Activated naive CD4-positive, alpha-beta T cell treated with anti-CD3 and anti-CD28 coated beads for 36 hours (primary cell): Measurements from ENCODE around the gene TUBB8. TPM values are rescaled to one million over a fixed set of nuclear protein-coding genes. Genes with fewer than 3 reads are reported as not detected.
A peak's percentile ranks its signal among the peaks of the same experiment; 100 is the strongest.
"Not testable (repeated sequence)": the region's sequence is repeated elsewhere in the genome, so short reads cannot be mapped to it uniquely, and the experiment has no call there.

ENCODE experiments used
- CTCF ChIA-PET: fragments of 350-600 bp; sonication (Branson Sonifier 250); formaldehyde crosslinking; loops from one replicate; lab custom pipeline; 2021; ENCODE audit warnings: antibody characterized with exemption; lab: Charles Lee
- DNase-seq: peaks from one replicate; pipeline ENCODE4 v3.0.0-alpha.2; 2020
- H3K27ac Mint-ChIP-seq: one replicate; pipeline ENCODE4 v1.8.0; 2021; ENCODE audit warnings: mild to moderate bottlenecking, mixed read lengths
- H3K27me3 Mint-ChIP-seq: one replicate; pipeline ENCODE4 v1.8.0; 2021; ENCODE audit warnings: low read depth, mixed read lengths
- H3K36me3 Mint-ChIP-seq: one replicate; pipeline ENCODE4 v1.8.0; 2021; ENCODE audit warnings: low read depth, mixed read lengths
- H3K4me1 Mint-ChIP-seq: one replicate; pipeline ENCODE4 v1.8.0; 2021; ENCODE audit warnings: low read depth, mixed read lengths
- H3K4me3 Mint-ChIP-seq: one replicate; pipeline ENCODE4 v1.8.0; 2021; ENCODE audit warnings: mild to moderate bottlenecking, moderate library complexity, mixed read lengths
- H3K9me3 Mint-ChIP-seq: one replicate; pipeline ENCODE4 v1.8.0; 2021; ENCODE audit warnings: mixed read lengths
- intact Hi-C: fragments of 100-400 bp; cut with micrococcal nuclease; formaldehyde crosslinking; loops from one replicate; pipeline ENCODE4 v1.15.1; 2023
- total RNA-seq, 2 experiments: library from RNA; stranded (reverse); gene quantifications; one replicate each; pipeline ENCODE4 v1.2.3, GENCODE V29; 2021

The TUBB8 gene
- total RNA-seq, 2 experiments from 2014 or later, result not detected

- H3K36me3 Mint-ChIP-seq, result no peaks in the 10 kb centered on the region
These were observed 35.9 kb upstream of the TUBB8 start for GRCh38 chr10:85044-85443.

GRCh38 chr10:83930-84530 lies 34.9 kb upstream of the TUBB8 start:
- no peak for DNase-seq
- Mint-ChIP-seq H3K9me3 (no peaks in the 10 kb centered on the region), H3K4me3 (no peak overlapping the region), H3K27ac (no peak overlapping the region), H3K36me3 (no peaks in the 10 kb centered on the region), H3K27me3 (peaks cover 3% of the 10 kb centered on the region), H3K4me1 (peaks cover 4% of the 10 kb centered on the region)
- intact Hi-C loops, result no loop called here
- CTCF ChIA-PET, result no interaction called here

More at GRCh38 chr10:85044-85443, 35.9 kb upstream of the TUBB8 start:
- H3K27me3 Mint-ChIP-seq, result no peaks in the 10 kb centered on the region
- CTCF ChIA-PET, result no interaction called here
- intact Hi-C loops, result no loop called here
- H3K4me1 Mint-ChIP-seq, result peaks cover 4% of the 10 kb centered on the region
- no peak overlapping the region for H3K27ac Mint-ChIP-seq
- H3K4me3 Mint-ChIP-seq, result no peak overlapping the region
- DNase-seq, result no peak
- no peaks in the 10 kb centered on the region for H3K9me3 Mint-ChIP-seq

GRCh38 chr10:80477-81105 lies 31.5 kb upstream of the TUBB8 start:
- no peak overlapping the region for H3K27ac Mint-ChIP-seq
- H3K27me3 Mint-ChIP-seq, result peaks cover 8% of the 10 kb centered on the region
- CTCF ChIA-PET, result no interaction called here
- H3K4me1 Mint-ChIP-seq, result peaks cover 2% of the 10 kb centered on the region
- intact Hi-C loops, result no loop called here
- H3K9me3 Mint-ChIP-seq, result no peaks in the 10 kb centered on the region
- H3K36me3 Mint-ChIP-seq, result no peaks in the 10 kb centered on the region
- no peak overlapping the region for H3K4me3 Mint-ChIP-seq
- no peak for DNase-seq

GRCh38 chr10:79532-80215 lies 30.6 kb upstream of the TUBB8 start:
- no peak overlapping the region for H3K27ac Mint-ChIP-seq
- H3K4me3 Mint-ChIP-seq, result no peak overlapping the region
- DNase-seq, result no peak
- CTCF ChIA-PET, result no interaction called here
- no peaks in the 10 kb centered on the region for H3K9me3 Mint-ChIP-seq
- H3K4me1 Mint-ChIP-seq, result peaks cover 2% of the 10 kb centered on the region
- no peaks in the 10 kb centered on the region for H3K36me3 Mint-ChIP-seq
- peaks cover 8% of the 10 kb centered on the region for H3K27me3 Mint-ChIP-seq
- intact Hi-C loops, result no loop called here

DNA sequence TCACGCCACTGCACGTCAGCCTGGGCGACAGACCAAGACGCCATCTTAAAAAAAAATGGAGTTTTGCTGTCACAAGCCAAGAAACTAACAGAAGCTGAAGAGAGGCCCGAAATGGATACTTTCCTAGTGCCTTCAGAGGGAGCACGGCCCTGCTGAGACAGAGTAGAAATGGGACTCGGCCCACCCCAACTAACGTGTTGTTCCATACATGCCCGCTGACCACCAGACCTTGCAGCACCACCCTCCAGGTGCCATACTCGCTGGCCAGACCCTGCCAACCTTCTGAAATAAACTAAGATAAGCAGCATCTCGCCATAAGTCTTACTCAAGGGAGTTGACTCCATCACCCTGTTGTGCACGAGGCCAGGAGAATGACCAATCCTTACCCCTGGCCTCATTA lies 29.5 kb upstream of the TUBB8 start:
- Mint-ChIP-seq H3K4me1 (peaks cover 4% of the 10 kb centered on the region), H3K27ac (no peak overlapping the region), H3K9me3 (no peaks in the 10 kb centered on the region), H3K27me3 (peaks cover 12% of the 10 kb centered on the region), H3K4me3 (no peak overlapping the region), H3K36me3 (no peaks in the 10 kb centered on the region)
- DNase-seq, result no peak
- intact Hi-C loops, result no loop called here
- CTCF ChIA-PET, result no interaction called here

GRCh38 chr10:74266-74621 lies 25.1 kb upstream of the TUBB8 start:
- H3K36me3 Mint-ChIP-seq, H3K27me3 Mint-ChIP-seq, H3K4me1 Mint-ChIP-seq, H3K9me3 Mint-ChIP-seq, intact Hi-C loops, DNase-seq, CTCF ChIA-PET, H3K27ac Mint-ChIP-seq: not testable (repeated sequence)
- peak overlapping the region; percentile 73 for H3K4me3 Mint-ChIP-seq

GRCh38 chr10:73543-74265 lies 24.6 kb upstream of the TUBB8 start:
- peak; percentile 45 for DNase-seq
- intact Hi-C loops, H3K27ac Mint-ChIP-seq, H3K4me1 Mint-ChIP-seq, H3K9me3 Mint-ChIP-seq, H3K36me3 Mint-ChIP-seq: not testable (repeated sequence)
- H3K4me3 Mint-ChIP-seq, result peak overlapping the region; percentile 73
- peaks cover 13% of the 10 kb centered on the region for H3K27me3 Mint-ChIP-seq
- CTCF ChIA-PET, result interaction anchor here (0.7 kb wide), 1 partner anchor 686 kb away, joined by 4 read pairs; no protein-coding TSS in a partner anchor

DNA sequence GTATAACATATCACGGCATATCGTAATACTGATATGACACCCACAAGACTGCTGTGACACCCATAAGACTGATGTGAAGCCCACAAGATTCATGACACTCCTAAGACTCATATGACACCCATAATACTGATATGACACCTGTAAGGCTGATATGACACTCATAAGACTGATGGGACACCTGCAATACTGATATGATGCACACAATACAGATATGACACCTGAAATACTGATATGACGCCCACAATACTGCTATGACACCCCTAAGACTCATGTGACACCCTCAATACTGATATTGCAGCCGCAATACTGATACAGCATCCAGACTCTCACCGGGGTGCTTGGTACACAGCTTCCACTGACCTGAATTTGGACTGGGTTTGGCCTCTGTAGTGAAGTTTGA lies 19.1 kb upstream of the TUBB8 start:
- intact Hi-C loops, DNase-seq, H3K36me3 Mint-ChIP-seq, H3K4me1 Mint-ChIP-seq, H3K27me3 Mint-ChIP-seq, CTCF ChIA-PET, H3K27ac Mint-ChIP-seq, H3K4me3 Mint-ChIP-seq, H3K9me3 Mint-ChIP-seq: not testable (repeated sequence)

GRCh38 chr10:49926-50325 lies 830 bp upstream of the TUBB8 start:
- H3K9me3 Mint-ChIP-seq, intact Hi-C loops: not testable (repeated sequence)

DNA sequence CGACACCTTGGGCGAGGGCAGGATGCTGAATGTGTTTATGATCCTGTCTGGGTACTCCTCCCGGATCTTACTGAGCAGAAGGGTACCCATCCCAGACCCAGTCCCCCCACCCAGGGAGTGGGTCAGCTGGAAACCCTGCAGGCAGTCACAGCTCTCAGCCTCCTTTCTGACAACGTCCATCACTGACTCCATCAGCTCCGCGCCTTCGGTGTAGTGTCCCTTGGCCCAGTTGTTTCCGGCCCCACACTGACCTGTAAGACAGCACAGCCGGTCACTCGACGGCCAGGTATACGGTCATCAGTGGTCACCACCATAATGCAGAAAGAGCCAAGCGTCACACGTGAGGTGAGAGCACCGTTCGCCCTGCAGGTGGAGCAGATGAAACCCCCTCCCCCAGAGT lies 1.2 kb downstream of the TUBB8 start:
- H3K36me3 Mint-ChIP-seq, H3K9me3 Mint-ChIP-seq, H3K4me3 Mint-ChIP-seq, DNase-seq, intact Hi-C loops, CTCF ChIA-PET, H3K27ac Mint-ChIP-seq, H3K27me3 Mint-ChIP-seq, H3K4me1 Mint-ChIP-seq: not testable (repeated sequence)

More at GRCh38 chr10:49926-50325, 830 bp upstream of the TUBB8 start:
- H3K4me3 Mint-ChIP-seq, H3K27ac Mint-ChIP-seq, DNase-seq, H3K36me3 Mint-ChIP-seq, H3K4me1 Mint-ChIP-seq, H3K27me3 Mint-ChIP-seq, CTCF ChIA-PET: not testable (repeated sequence)

GRCh38 chr10:13315-13635 lies 35.8 kb downstream of the TUBB8 start:
- CTCF ChIA-PET, H3K27ac Mint-ChIP-seq, H3K9me3 Mint-ChIP-seq, H3K27me3 Mint-ChIP-seq, DNase-seq, H3K36me3 Mint-ChIP-seq, H3K4me3 Mint-ChIP-seq, intact Hi-C loops, H3K4me1 Mint-ChIP-seq: not testable (repeated sequence)

DNA sequence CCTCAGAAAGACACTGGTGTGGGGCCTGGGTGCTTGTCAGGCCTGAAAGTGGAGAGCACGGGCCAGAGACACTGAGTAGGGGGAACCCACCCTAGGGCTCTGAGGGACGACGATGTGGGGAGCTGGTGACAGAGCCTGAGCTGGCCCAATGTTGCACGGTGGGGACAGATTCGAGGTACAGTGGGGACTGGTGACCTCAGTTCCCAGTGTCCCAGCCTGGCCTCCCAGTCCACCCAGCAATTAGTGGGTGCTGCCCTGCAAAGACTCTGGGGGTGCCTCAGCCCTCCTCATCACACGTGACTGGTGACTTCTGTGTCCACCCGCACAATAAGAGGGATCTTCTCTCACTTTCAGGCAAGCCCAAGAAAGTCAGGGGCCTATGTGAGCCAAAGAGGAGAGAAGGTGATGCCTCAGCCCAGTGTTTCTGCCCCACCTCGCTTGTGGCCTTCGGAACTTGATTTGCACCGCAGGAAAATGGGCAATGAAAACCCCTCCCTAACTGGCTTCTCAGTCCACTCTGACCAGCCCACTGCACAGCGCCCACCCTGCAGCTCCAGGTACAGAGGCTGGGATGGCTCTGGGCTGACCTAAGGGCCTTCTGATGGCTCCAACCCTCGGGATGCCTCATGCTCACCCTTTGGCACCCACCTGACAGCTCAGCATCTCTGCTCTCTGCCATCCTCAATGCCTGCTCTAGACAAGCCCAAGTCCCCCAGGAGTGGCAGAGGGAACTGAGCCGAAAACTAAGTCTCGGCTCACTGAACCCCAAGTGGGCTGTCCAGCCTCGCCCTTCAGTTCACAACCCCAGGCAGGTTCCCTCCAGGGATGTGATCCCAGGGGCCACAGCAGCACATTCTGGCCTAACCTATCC lies 36.4 kb downstream of the TUBB8 start:
- CTCF ChIA-PET, H3K36me3 Mint-ChIP-seq, intact Hi-C loops, DNase-seq, H3K4me3 Mint-ChIP-seq, H3K9me3 Mint-ChIP-seq, H3K4me1 Mint-ChIP-seq, H3K27ac Mint-ChIP-seq, H3K27me3 Mint-ChIP-seq: not testable (repeated sequence)
